Caco-2 (cell line): ENCODE data around the gene SHROOM1. TPM values are rescaled to one million over a fixed set of nuclear protein-coding genes. Genes with fewer than 3 reads are reported as not detected.
"Not testable (repeated sequence)": the region's sequence is repeated elsewhere in the genome, so short reads cannot be mapped to it uniquely, and the experiment has no call there.

ENCODE experiments used
- BruUV-seq: library from RNA; stranded (reverse); fragments of 400-500 nt; replicated peaks from 2 replicates; lab custom pipeline; 2021; lab: Mats Ljungman, UMichigan
- CTCF ChIA-PET: fragments of 300-600 bp; sonication (Branson Sonifier 250); formaldehyde crosslinking; loops from one replicate; lab custom pipeline; 2022; ENCODE audit warnings: antibody characterized with exemption; lab: Charles Lee
- POLR2A ChIA-PET: fragments of 300-600 bp; sonication (Branson Sonifier 250); formaldehyde crosslinking; loops from one replicate; lab custom pipeline; 2022; ENCODE audit warnings: antibody characterized with exemption; lab: Charles Lee
- DNase-seq, 2 experiments: peaks; one replicate each; pipeline versions ENCODE4 v3.0.0 to v3.0.0-alpha.2; 2020 to 2022
- H3K27me3 ChIP-seq: replicated peaks from 2 replicates; pipeline ENCODE4 v1.6.0; 2011; ENCODE audit warnings: low read length; ENCODE audit not compliant: control insufficient read depth, insufficient read depth
- H3K36me3 ChIP-seq: 2 replicates; pipeline ENCODE4 v1.5.1; 2011; ENCODE audit warnings: low read length; ENCODE audit not compliant: control insufficient read depth, insufficient read depth
- H3K4me1 ChIP-seq: fragments of 250-450 bp; sonication (Bioruptor Pico); 2 replicates; pipeline ENCODE4 v1.5.1; 2020; ENCODE audit warnings: mild to moderate bottlenecking
- H3K4me3 ChIP-seq: 2 replicates; pipeline ENCODE4 v1.5.1; 2011; ENCODE audit warnings: low read depth, mild to moderate bottlenecking, control low read depth, low read length
- H3K9me3 ChIP-seq: fragments of 250-450 bp; sonication (Bioruptor Pico); 2 replicates; pipeline ENCODE4 v1.5.1; 2020; ENCODE audit warnings: mild to moderate bottlenecking, moderate library complexity
- H3K27ac Mint-ChIP-seq: one replicate; pipeline ENCODE4 v1.8.0; 2022; ENCODE audit warnings: mixed read lengths; ENCODE audit not compliant: unreplicated experiment
- H3K27me3 Mint-ChIP-seq: one replicate; pipeline ENCODE4 v1.8.0; 2022; ENCODE audit warnings: mixed read lengths; ENCODE audit not compliant: insufficient read depth, unreplicated experiment
- H3K36me3 Mint-ChIP-seq: one replicate; pipeline ENCODE4 v1.8.0; 2022; ENCODE audit warnings: mild to moderate bottlenecking, mixed read lengths; ENCODE audit not compliant: insufficient read depth, unreplicated experiment
- H3K4me1 Mint-ChIP-seq: one replicate; pipeline ENCODE4 v1.8.0; 2022; ENCODE audit warnings: low read depth, mixed read lengths; ENCODE audit not compliant: unreplicated experiment
- H3K4me3 Mint-ChIP-seq: one replicate; pipeline ENCODE4 v1.8.0; 2022; ENCODE audit warnings: mild to moderate bottlenecking, moderate library complexity, mixed read lengths; ENCODE audit not compliant: unreplicated experiment
- H3K9me3 Mint-ChIP-seq: one replicate; pipeline ENCODE4 v1.8.0; 2022; ENCODE audit warnings: mixed read lengths; ENCODE audit not compliant: unreplicated experiment
- CTCF ChIP-seq, 2 experiments: fragments of 200-600 bp in 1 of 2; IDR thresholded peaks; 1 replicate in 1 of 2; 2 replicates in 1 of 2; pipeline versions ENCODE4 v1.5.1 to v1.8.0; 2011 to 2022; ENCODE audit warnings: antibody characterized with exemption in 1 of 2, control low read depth in 1 of 2, inconsistent platforms in 1 of 2, low read depth in 1 of 2, low read length in 1 of 2, mild to moderate bottlenecking in 1 of 2, moderate library complexity in 1 of 2; ENCODE audit not compliant: insufficient read depth in 1 of 2, severe bottlenecking in 1 of 2, unreplicated experiment in 1 of 2
- intact Hi-C: fragments of 100-400 bp; cut with micrococcal nuclease; formaldehyde crosslinking; loops from one replicate; pipeline ENCODE4 v1.10.0; 2022; ENCODE audit not compliant: unreplicated experiment
- total RNA-seq: library from RNA; stranded (reverse); gene quantifications from 2 replicates; pipeline ENCODE4 v1.2.3, GENCODE V29; 2022

Gene SHROOM1
- total RNA-seq, 1 experiment from 2014 or later = 17.4 TPM

- CTCF ChIA-PET = no interaction called here
- Histone ChIP-seq H3K27me3 (no peaks in the 10 kb centered on the region), H3K9me3 (no peaks in the 10 kb centered on the region), H3K4me1 (no peaks in the 10 kb centered on the region), H3K36me3 (no peaks in the 10 kb centered on the region), H3K4me3 (no peak overlapping the region)
- Mint-ChIP-seq H3K4me1 (no peaks in the 10 kb centered on the region), H3K36me3 (no peaks in the 10 kb centered on the region), H3K27me3 (peaks cover 2% of the 10 kb centered on the region), H3K9me3 (no peaks in the 10 kb centered on the region), H3K4me3 (no peak overlapping the region), H3K27ac (no peak overlapping the region)
- no peak for TF ChIP-seq CTCF (IDR thresholded peaks at IDR 0.05; ENCODE audit: insufficient read depth in 1 of 2, low read depth in 1 of 2, low read length in 1 of 2, severe bottlenecking in 1 of 2, unreplicated experiment in 1 of 2)
- no TSS peak for BruUV-seq
- POLR2A ChIA-PET = no interaction called here
- intact Hi-C loops = no loop called here
- no peak for DNase-seq
Observed at GRCh38 chr5:132859889-132860437, 29.5 kb upstream of the SHROOM1 start.

- CTCF ChIA-PET = interaction anchor here (1.2 kb wide), 1 partner anchor 27 kb away, joined by 6 read pairs; no protein-coding TSS in a partner anchor
Observed at GRCh38 chr5:132856011-132856410, 25.6 kb upstream of the SHROOM1 start.

GRCh38 chr5:132854992-132855391, 24.5 kb upstream of the SHROOM1 start:
- H3K36me3 ChIP-seq, DNase-seq, H3K4me3 Mint-ChIP-seq, H3K27me3 ChIP-seq, H3K4me3 ChIP-seq, POLR2A ChIA-PET, H3K27ac Mint-ChIP-seq, H3K27me3 Mint-ChIP-seq, H3K4me1 Mint-ChIP-seq, H3K36me3 Mint-ChIP-seq, H3K9me3 ChIP-seq, H3K9me3 Mint-ChIP-seq, intact Hi-C loops, CTCF ChIA-PET, BruUV-seq, H3K4me1 ChIP-seq: not testable (repeated sequence)

More at GRCh38 chr5:132856011-132856410, 25.6 kb upstream of the SHROOM1 start:
- no peaks in the 10 kb centered on the region for H3K9me3 Mint-ChIP-seq
- no peaks in the 10 kb centered on the region for H3K36me3 Mint-ChIP-seq
- H3K27me3 Mint-ChIP-seq = peaks cover 2% of the 10 kb centered on the region
- BruUV-seq = no TSS peak
- Histone ChIP-seq H3K9me3 (no peaks in the 10 kb centered on the region), H3K4me1 (no peaks in the 10 kb centered on the region), H3K4me3 (no peak overlapping the region), H3K36me3 (no peaks in the 10 kb centered on the region), H3K27me3 (no peaks in the 10 kb centered on the region)
- intact Hi-C loops = no loop called here
- no peaks in the 10 kb centered on the region for H3K4me1 Mint-ChIP-seq
- no peak for TF ChIP-seq CTCF (IDR thresholded peaks at IDR 0.05; ENCODE audit: insufficient read depth in 1 of 2, low read depth in 1 of 2, low read length in 1 of 2, severe bottlenecking in 1 of 2, unreplicated experiment in 1 of 2)
- POLR2A ChIA-PET = no interaction called here
- H3K27ac Mint-ChIP-seq = no peak overlapping the region
- DNase-seq = no peak
- H3K4me3 Mint-ChIP-seq = no peak overlapping the region
